PC-3 (cell line): Measurements from ENCODE around the gene MYLK.

Source experiments
- CTCF ChIP-seq: fragments of 300-600 bp; sonication (generic); conservative IDR thresholded peaks from 2 replicates; pipeline ENCODE4 v1.5.1; 2017; ENCODE audit warnings: antibody characterized with exemption, low read depth, mild to moderate bottlenecking, low read length
- EZH2 ChIP-seq: fragments of 300-600 bp; sonication (generic); IDR thresholded peaks from one replicate; pipeline ENCODE4 v1.6.1; 2017; ENCODE audit warnings: antibody characterized with exemption, mild to moderate bottlenecking, low read length; ENCODE audit not compliant: unreplicated experiment

GRCh38 chr3:123818324-123818920 lies 65.7 kb downstream of the MYLK start:
- TF ChIP-seq CTCF, result no peak
- no peak for TF ChIP-seq EZH2
